Measurements from ENCODE around the gene KRT36.

The KRT36 gene

GRCh38 chr17:41489531-41489930 is at the start of gene KRT36:
Gene KRT36, minus strand, starts transcription at chr17:41489910. Its CDS starts 46 bp downstream, at chr17:41489864.
- DNase-seq (ENCODE audit: low read depth), result no peak

DNA sequence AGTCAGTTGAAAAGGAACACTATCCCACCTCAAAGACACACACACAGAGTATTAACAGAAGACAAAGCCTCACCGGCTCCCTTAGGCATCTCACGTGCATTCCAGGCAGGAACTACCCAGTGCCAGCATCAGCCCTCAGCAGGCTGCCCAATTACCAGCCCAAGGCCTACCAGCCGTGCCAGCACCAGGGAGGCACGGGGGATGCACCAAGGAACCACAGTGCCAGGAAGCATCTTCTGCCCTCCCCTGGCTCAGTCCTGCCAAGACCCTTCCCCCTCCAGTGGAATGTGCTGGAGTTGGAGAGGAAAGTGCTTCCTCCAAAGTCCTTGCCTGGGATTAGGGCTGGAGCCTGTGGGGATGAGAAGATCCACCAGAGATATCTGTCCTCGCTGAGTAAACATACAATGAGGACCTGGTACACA is 49.4 kb upstream of the KRT36 start:
- DNase-seq (ENCODE audit: low read depth), result no peak

- DNase-seq (ENCODE audit: low read depth), result no peak
Observed at GRCh38 chr17:41538565-41538991, 48.9 kb upstream of the KRT36 start.

GRCh38 chr17:41537990-41538389 is 48.3 kb upstream of the KRT36 start:
- DNase-seq (ENCODE audit: low read depth), result no peak

DNA sequence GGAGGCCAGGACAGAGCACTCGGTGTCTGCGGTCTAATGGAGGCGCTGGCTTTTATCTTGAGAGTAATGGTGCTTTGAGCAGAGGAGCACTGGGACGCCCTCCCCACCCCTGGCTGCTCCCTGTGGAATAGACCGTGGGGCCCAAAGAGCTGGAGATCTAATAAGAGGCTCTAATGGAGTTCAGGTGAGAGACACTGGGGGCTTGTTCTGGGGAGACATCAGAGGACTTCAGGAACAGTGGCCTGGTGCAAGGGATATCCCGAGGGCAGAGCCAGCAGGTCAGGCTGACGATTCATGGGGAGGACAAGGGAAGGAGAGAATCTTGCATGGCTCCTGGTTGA is 47.9 kb upstream of the KRT36 start:
- DNase-seq (ENCODE audit: low read depth), result no peak

DNA sequence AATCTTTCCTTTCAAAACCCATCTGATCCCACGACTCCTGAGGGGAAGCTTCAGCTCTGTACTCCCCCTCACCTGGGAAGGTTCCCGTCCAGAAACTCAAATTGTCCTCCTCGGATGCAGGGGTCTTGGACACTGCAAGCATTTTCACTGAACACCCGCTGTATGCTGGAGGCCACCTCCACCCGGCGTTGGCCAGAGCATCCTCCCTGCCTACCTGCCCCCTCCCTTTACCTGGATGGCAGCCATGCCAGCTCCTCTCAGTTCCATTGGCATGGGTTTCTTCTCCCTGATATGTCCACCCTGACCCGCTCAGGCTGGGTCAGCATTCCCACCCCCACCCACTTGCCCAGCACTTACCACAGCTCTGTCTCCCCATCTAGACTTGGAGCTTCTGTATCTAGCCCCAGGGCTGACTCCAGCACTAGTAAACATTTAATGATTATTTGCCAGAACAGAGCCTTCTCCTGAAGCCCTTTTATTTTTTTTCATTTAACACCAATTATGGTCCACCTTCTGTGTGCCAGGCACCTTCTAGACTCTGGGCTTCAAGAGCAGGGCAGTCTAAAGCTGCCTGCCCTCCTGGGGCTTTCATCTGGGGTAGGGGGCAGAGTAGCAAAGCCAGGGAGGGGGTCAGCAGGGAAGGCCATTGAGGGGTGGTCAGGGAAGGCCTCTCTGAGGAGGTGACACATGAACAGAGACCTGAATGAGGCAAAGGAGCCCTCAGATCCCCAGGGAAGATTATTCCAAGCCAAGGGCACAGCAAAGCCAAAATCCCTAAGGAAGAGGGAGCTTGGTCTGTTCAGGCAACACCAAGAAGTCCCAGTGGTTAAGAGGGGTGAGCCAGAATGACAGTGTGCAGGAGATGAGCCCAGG is 47.3 kb upstream of the KRT36 start:
- DNase-seq (ENCODE audit: low read depth), result no peak

GRCh38 chr17:41535764-41536481 is 46.2 kb upstream of the KRT36 start:
- no peak for DNase-seq (ENCODE audit: low read depth)

- DNase-seq (ENCODE audit: low read depth), result no peak
Observed at GRCh38 chr17:41534899-41535546, 45.3 kb upstream of the KRT36 start.

DNA sequence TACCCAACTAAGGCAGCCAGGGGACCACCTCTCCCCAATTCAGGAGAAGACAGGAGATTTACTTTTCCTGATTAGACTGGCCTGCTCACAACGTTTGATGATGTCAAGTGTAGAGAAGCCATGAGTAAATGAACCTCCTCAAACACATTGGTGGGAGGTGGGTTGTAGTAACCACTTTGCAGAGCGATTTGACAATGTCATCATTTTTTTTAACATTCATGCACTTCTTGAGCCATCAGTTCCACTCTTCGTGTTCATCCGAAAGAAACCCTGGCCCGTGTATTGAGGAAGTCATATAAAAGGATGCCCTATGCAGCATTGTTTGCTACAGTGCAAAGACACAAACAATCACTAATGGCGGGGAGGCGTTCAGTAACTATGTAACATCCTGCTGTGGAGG is 43.9 kb upstream of the KRT36 start:
- DNase-seq (ENCODE audit: low read depth), result no peak

DNA sequence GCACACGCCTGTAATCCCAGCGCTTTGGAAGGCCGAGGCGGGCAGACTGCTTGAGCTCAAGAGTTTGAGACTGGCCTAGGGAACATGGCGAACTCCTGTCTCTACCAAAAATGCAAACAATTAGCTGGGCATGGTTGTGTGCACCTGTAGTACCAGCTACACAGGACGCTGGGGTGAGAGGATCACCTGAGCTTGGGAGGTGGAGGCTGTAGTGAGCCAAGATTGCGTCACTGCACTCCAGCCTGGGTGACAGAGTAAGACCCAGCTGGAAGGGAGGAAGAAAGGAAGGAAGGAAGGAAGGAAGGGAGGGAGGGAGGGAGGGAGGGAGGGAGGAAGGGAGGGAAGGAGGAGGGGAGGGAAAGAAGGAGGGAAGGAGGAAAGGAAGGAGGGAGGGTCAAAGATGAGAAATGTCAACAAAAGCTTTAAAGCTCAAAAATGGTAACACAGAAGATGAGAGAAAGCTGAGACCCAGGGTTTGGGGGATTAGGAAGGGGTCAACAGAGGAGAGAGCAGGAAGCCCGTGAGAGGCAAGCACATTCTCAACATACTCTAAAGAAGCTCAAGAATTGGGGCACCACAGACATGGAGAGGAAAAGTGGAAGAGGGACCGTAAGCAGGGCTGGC is 43.3 kb upstream of the KRT36 start:
- no peak for DNase-seq (ENCODE audit: low read depth)

GRCh38 chr17:41531993-41532392 is 42.3 kb upstream of the KRT36 start:
- no peak for DNase-seq (ENCODE audit: low read depth)

GRCh38 chr17:41530062-41531048 is 40.6 kb upstream of the KRT36 start:
- no peak for DNase-seq (ENCODE audit: low read depth)

DNA sequence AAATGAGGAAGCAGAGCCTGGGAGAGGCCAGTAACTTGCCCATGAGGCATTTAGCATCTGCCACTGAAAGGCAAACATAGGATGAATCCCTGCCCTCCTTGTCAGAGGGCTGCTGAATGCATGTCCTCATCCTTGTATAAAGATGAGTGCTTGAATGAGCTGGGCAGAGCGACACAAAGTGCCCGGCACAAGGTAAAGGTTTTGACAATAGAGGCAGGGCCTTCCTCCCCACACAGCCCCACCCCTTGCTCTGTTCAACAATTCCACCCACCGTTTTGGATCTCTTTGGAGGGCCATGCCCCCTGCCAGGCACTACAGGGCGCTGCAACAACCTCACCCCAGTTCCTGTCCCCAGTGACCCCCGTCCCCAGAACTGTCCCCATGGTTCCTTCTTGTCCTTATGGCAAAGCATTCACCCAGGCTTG is 39.8 kb upstream of the KRT36 start:
- no peak for DNase-seq (ENCODE audit: low read depth)

GRCh38 chr17:41528959-41529353 is 39.2 kb upstream of the KRT36 start:
- no peak for DNase-seq (ENCODE audit: low read depth)

- DNase-seq (ENCODE audit: low read depth), result no peak
Observed at GRCh38 chr17:41527063-41528023, 37.6 kb upstream of the KRT36 start.

GRCh38 chr17:41524261-41524660 is 34.6 kb upstream of the KRT36 start:
- no peak for DNase-seq (ENCODE audit: low read depth)

GRCh38 chr17:41523787-41524186 is 34.1 kb upstream of the KRT36 start:
- no peak for DNase-seq (ENCODE audit: low read depth)

- no peak for DNase-seq (ENCODE audit: low read depth)
Observed at GRCh38 chr17:41523225-41523593, 33.5 kb upstream of the KRT36 start.

DNA sequence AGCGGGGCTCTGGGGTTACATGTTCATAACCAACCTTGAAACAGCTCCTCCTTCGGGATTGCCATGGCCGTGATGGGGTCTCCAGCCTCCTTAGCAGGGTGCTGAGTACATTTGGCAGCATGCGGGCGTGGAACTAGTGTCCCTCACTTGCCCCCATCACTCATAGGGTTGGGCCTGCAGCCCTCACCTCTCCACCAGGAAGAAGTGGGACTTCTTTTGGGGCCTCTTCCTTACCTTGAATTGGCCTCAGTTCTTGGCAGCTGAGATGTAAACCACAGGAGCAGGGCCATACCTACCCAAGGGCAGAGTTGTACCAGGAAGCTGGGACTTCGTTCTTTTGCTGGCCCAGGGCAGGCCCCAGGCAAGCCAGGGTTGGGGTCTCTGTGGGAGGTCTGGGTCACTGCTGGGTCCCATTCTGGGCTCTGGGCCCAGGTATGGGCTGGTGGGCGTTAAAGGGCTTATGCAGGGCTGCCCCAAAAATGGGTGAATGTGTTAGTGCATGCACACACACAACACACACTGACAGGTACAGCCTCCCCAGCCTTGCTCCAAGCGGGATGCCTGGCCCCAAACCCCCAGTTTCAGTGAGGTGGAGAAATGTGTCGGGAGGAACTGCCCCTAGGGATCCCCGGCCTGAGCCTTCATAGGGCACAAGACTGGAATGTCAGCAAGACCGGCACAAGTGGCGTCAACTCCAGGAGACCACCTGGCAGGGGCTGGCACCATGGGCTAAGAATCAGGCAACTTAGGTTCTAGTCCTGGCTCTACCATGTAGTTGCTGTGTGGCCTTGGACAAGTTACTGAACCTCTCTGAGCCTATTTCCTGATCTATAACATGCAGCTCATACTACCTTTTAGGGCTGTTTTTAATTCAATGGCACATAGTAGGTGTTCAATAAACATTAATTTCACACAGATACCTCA is 32.9 kb upstream of the KRT36 start:
- no peak for DNase-seq (ENCODE audit: low read depth)
